Upper lobe of right lung (tissue), 1 donor: ENCODE data around the gene DPYSL4. TPM values are rescaled to one million over a fixed set of nuclear protein-coding genes. Genes with fewer than 3 reads are reported as not detected.

ENCODE experiments used
- ATAC-seq: fragments of 200-7000 bp; cut with Tn5 transposase; one replicate; pipeline ENCODE4 v1.9.1; 2020; ENCODE audit warnings: mild to moderate bottlenecking, moderate library complexity
- DNase-seq: peaks from one replicate; pipeline ENCODE4 v3.0.0-alpha.2; 2020
- H3K27ac ChIP-seq: fragments of 200-600 bp; one replicate; pipeline ENCODE4 v1.8.0; 2022
- H3K27me3 ChIP-seq: fragments of 200-600 bp; one replicate; pipeline ENCODE4 v1.8.0; 2022; ENCODE audit warnings: mild to moderate bottlenecking
- H3K36me3 ChIP-seq: fragments of 200-600 bp; one replicate; pipeline ENCODE4 v1.8.0; 2022
- H3K4me1 ChIP-seq: fragments of 200-600 bp; one replicate; pipeline ENCODE4 v1.8.0; 2022
- H3K4me3 ChIP-seq: fragments of 200-600 bp; one replicate; pipeline ENCODE4 v1.8.0; 2022; ENCODE audit warnings: mild to moderate bottlenecking
- H3K9me3 ChIP-seq: fragments of 200-600 bp; one replicate; pipeline ENCODE4 v1.8.0; 2022
- intact Hi-C: fragments of 100-400 bp; cut with DNase I; formaldehyde crosslinking; loops from one replicate; pipeline ENCODE4 v1.11.0; 2022
- total RNA-seq: library from RNA; stranded (reverse); fragmentation: NEBNext Ultra II Directional; extraction: Animal tissue kit (Norgen Biotek cat#: 25700); gene quantifications from one replicate; pipeline ENCODE4 v1.2.1, GENCODE V29; 2021
- TF ChIP-seq, protein P1 (sequence below): fragments of 200-600 bp; IDR thresholded peaks from one replicate; pipeline ENCODE4 v1.8.0; 2022; ENCODE audit warnings: antibody characterized with exemption
- donor health status: DM: no; HTN: yes; CAD: no; lungs with severe emphysema.

DPYSL4 gene
- total RNA-seq, 1 donor from 2014 or later, result 1.7 TPM

DNA sequence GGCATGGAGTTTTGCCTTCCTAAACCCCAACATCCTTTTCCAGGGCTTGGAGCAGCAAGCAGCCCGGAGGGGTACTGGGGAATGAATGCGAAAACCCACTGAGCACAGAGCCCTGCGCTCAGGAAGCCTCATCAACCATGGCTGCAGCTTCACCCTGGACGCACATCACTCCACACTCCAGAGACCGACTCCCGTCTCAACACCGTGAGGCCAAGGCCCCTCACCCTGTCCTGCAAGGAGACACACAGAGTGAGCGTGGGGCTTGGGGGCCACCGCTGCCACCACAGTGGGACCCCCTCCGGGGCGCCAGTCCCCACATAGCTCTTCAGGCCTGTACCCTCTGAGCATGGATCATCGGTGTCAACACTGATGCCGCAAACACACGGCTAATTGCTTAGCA lies 41.9 kb downstream of the DPYSL4 start:
- Histone ChIP-seq H3K4me3 (no peak overlapping the region), H3K9me3 (no peaks in the 10 kb centered on the region), H3K36me3 (no peaks in the 10 kb centered on the region), H3K27ac (no peak overlapping the region), H3K27me3 (no peaks in the 10 kb centered on the region), H3K4me1 (peaks cover 9% of the 10 kb centered on the region)
- ATAC-seq (no peak), DNase-seq (no peak)
- TF ChIP-seq, protein P1, sequence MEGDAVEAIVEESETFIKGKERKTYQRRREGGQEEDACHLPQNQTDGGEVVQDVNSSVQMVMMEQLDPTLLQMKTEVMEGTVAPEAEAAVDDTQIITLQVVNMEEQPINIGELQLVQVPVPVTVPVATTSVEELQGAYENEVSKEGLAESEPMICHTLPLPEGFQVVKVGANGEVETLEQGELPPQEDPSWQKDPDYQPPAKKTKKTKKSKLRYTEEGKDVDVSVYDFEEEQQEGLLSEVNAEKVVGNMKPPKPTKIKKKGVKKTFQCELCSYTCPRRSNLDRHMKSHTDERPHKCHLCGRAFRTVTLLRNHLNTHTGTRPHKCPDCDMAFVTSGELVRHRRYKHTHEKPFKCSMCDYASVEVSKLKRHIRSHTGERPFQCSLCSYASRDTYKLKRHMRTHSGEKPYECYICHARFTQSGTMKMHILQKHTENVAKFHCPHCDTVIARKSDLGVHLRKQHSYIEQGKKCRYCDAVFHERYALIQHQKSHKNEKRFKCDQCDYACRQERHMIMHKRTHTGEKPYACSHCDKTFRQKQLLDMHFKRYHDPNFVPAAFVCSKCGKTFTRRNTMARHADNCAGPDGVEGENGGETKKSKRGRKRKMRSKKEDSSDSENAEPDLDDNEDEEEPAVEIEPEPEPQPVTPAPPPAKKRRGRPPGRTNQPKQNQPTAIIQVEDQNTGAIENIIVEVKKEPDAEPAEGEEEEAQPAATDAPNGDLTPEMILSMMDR, result no peak
- intact Hi-C loops, result loop anchor here (5.0 to 10.0 kb wide), 2 partner anchors 124 to 226 kb away; no protein-coding TSS in a partner anchor

DNA sequence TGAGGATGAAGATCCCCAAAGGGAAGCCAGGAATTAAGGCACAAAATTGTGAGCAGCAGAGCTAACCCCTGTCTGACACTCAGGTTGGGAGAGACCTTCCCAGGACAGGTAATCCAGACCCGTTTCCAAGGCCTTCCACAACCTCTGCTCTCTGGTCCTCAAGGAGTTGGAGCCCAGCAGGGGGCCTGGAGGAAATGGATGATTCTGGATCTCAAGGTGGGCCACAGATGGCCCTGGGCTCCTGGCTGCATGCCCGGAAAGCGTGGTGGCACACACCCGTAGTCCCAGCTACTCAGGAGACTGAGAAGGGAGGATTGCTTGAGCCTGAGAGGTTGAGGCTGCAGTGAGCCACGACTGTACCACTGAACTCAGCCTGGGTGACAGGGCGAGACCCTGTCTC lies 42.3 kb downstream of the DPYSL4 start:
- ATAC-seq, result no peak
- H3K4me1 ChIP-seq, result peaks cover 9% of the 10 kb centered on the region

DNA sequence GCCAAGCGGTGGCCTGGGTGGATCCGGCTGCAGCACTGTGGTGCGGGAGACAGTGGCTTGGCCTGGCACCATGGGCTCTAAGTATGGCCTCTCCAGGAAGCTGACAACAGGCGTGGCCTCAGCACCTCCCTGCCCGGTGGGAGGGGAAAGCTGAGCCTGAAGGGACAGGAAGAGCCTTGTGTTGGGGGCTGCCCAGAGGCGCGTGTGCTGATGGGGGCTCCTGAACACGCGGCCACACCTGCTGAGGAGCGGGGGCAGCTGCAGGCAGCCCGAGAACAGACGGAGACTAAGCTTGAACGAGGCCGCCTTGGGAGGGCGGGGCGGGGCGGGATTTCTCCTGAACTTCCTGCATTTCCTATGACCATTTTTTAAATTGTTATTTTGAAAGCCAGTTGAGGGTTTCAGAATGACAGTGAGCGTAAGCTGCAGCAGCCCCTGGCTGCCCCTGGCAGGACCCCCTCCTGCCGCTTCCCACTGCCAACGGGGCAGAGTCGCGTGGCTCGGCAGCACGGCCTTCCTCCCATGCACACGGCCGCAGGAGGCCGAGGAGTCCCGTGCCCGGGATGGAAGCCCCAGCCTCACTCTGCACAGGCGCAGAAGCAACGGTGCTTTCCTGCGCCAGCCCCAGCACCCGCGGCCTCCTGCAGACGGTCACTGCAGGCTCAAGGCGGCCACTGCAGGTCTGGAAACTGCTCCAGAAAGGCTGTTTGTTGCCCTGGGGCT lies 43.2 kb downstream of the DPYSL4 start:
- peak overlapping the region; percentile 43 for H3K4me3 ChIP-seq
- DNase-seq (peak; percentile 74), ATAC-seq (peak; percentile 66)
- H3K27me3 ChIP-seq, result no peaks in the 10 kb centered on the region
- H3K27ac ChIP-seq, result peak overlapping the region; percentile 59
- peaks cover 9% of the 10 kb centered on the region for H3K4me1 ChIP-seq
- no peaks in the 10 kb centered on the region for H3K9me3 ChIP-seq
- H3K36me3 ChIP-seq, result no peaks in the 10 kb centered on the region
- TF ChIP-seq, protein P1, result no peak
- intact Hi-C loops, result loop anchor here (5.0 to 10.0 kb wide), 2 partner anchors 122 to 225 kb away; no protein-coding TSS in a partner anchor

More for the DNA sequence above, 42.3 kb downstream of the DPYSL4 start:
- Histone ChIP-seq H3K27me3 (no peaks in the 10 kb centered on the region), H3K9me3 (no peaks in the 10 kb centered on the region), H3K36me3 (no peaks in the 10 kb centered on the region), H3K4me3 (no peak overlapping the region), H3K27ac (no peak overlapping the region)
- DNase-seq, result no peak
- intact Hi-C loops, result loop anchor here (5.0 to 10.0 kb wide), 2 partner anchors 123 to 226 kb away; no protein-coding TSS in a partner anchor
- TF ChIP-seq, protein P1, result no peak

DNA sequence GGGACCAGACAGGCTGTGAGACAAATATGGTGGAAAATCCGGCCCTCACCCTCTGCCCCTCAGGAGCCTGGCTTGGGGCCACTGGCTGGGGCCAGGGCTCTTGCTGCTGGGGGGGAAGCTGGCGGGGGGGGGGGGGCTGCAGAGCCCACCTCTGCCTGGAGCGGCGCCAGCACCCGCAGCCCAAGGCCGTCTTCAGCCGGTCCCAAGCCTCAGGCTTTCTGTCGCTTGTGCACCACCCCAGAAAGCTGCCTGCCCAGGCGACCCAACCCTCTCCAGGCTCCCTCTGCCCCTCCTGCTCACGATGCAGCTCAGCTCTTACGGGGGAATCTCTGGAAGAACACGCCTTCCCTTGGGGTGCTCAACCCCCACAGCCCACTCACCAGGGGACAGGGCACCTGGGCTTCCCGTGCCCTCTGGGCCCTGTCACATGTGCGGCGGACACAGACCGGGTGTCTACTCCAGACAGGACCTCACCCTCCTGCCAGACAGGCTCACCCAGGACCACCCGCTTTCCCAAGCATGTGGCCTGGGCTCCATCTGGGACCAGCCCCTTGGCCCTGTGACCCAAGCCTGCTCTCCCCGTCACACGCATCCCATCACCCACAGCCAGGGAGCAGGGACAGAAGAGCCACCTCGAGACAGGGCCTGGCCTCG lies 43.9 kb downstream of the DPYSL4 start:
- TF ChIP-seq, protein P1, result no peak
- no peaks in the 10 kb centered on the region for H3K27me3 ChIP-seq
- peaks cover 9% of the 10 kb centered on the region for H3K4me1 ChIP-seq
- no peaks in the 10 kb centered on the region for H3K9me3 ChIP-seq
- H3K4me3 ChIP-seq, result peak overlapping the region; percentile 43
- intact Hi-C loops, result no loop called here
- ATAC-seq, result no peak
- DNase-seq, result no peak
- no peaks in the 10 kb centered on the region for H3K36me3 ChIP-seq
- peak overlapping the region; percentile 59 for H3K27ac ChIP-seq

DNA sequence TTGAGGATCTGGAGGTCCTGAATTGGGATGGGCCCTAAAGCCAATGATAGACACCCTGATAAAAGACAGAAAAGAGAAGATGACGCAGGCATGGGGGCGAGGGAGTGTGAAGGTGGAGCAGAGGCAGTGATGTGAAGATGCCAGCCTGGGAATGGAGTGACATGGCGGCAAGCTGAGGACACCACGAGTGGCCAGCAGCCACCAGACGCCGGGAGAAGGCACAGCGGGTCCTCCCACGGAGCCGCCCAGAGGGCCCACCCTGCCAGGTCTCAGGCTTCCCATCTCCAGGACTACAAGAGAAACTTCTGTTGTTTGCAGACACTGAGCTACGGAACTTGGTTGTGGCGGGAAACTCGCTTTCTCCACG lies 44.9 kb downstream of the DPYSL4 start:
- Histone ChIP-seq H3K9me3 (no peaks in the 10 kb centered on the region), H3K36me3 (no peaks in the 10 kb centered on the region), H3K4me1 (peaks cover 9% of the 10 kb centered on the region), H3K27me3 (no peaks in the 10 kb centered on the region), H3K27ac (no peak overlapping the region), H3K4me3 (no peak overlapping the region)
- TF ChIP-seq, protein P1, result no peak
- intact Hi-C loops, result no loop called here
- ATAC-seq (no peak), DNase-seq (no peak)
